NCI-H2029 treated with DMSO at 0.1 percent for 48 hours (cell line): ENCODE measurements around the gene ANAPC2.
A peak's percentile ranks its signal among the peaks of the same experiment; 100 is the strongest.

Source experiments
- DNase-seq: peaks from one replicate; lab custom pipeline; 2025; lab: John Stamatoyannopoulos, UW

Gene ANAPC2

GRCh38 chr9:137215196-137215986, 27.0 kb upstream of the ANAPC2 start:
- no peak for DNase-seq

GRCh38 chr9:137214620-137215019, 26.3 kb upstream of the ANAPC2 start:
- DNase-seq, result no peak

GRCh38 chr9:137213160-137214060, 25.1 kb upstream of the ANAPC2 start:
- DNase-seq, result no peak

- no peak for DNase-seq
These were observed 24.2 kb upstream of the ANAPC2 start for GRCh38 chr9:137212520-137212919.

- no peak for DNase-seq
These were observed 23.2 kb upstream of the ANAPC2 start for GRCh38 chr9:137211532-137211931.

- DNase-seq, result no peak
These were observed 18.2 kb upstream of the ANAPC2 start for GRCh38 chr9:137206602-137207001.

- DNase-seq, result peak; percentile 34
These were observed 17.0 kb upstream of the ANAPC2 start, which contains the start of the genes NDOR1 and TMEM203 for GRCh38 chr9:137205126-137206069. NDOR1 (plus strand) TSS chr9:137205700; CDS start chr9:137205778, 78 bp downstream. TMEM203 (minus strand) TSS chr9:137205648; CDS start chr9:137205414, 234 bp downstream.

- no peak for DNase-seq
These were observed 16.4 kb upstream of the ANAPC2 start for GRCh38 chr9:137204731-137205125.

GRCh38 chr9:137202966-137203365, 14.6 kb upstream of the ANAPC2 start:
- DNase-seq, result no peak

GRCh38 chr9:137201205-137201868, 13.0 kb upstream of the ANAPC2 start:
- DNase-seq, result no peak

GRCh38 chr9:137200311-137201204, 12.2 kb upstream of the ANAPC2 start, which contains the start of gene TPRN:
TPRN (minus strand) TSS chr9:137200741; CDS start chr9:137200711, 30 bp downstream.
- DNase-seq, result peak; percentile 94

GRCh38 chr9:137199411-137200121, 11.2 kb upstream of the ANAPC2 start:
- no peak for DNase-seq

- DNase-seq, result no peak
These were observed 10.5 kb upstream of the ANAPC2 start for GRCh38 chr9:137198902-137199283.

- DNase-seq, result no peak
These were observed 9.9 kb upstream of the ANAPC2 start for GRCh38 chr9:137198051-137198901.

- DNase-seq, result peak; percentile 93
These were observed 7.3 kb upstream of the ANAPC2 start for GRCh38 chr9:137195525-137196220.

- peak; percentile 27 for DNase-seq
These were observed 6.5 kb upstream of the ANAPC2 start for GRCh38 chr9:137194909-137195308.

GRCh38 chr9:137194388-137194787, 6.0 kb upstream of the ANAPC2 start:
- no peak for DNase-seq

- no peak for DNase-seq
These were observed 5.4 kb upstream of the ANAPC2 start for GRCh38 chr9:137193771-137194170.
